Immature natural killer cell (primary cell): ENCODE results near the gene SPOCD1. TPM values are rescaled to one million over a fixed set of nuclear protein-coding genes. Genes with fewer than 3 reads are reported as not detected.

ENCODE experiments used
- DNase-seq, 3 donors: peaks; one replicate each; pipeline ENCODE4 v3.0.0; 2022; ENCODE audit warnings: mixed read lengths in 1 of 3
- H3K27ac Mint-ChIP-seq, 6 donors: one replicate each; pipeline ENCODE4 v1.8.0; 2020; ENCODE audit warnings: mixed read lengths in 6 of 6, mild to moderate bottlenecking in 5 of 6, inconsistent platforms in 4 of 6, moderate library complexity in 3 of 6
- H3K27me3 Mint-ChIP-seq, 3 donors: one replicate each; pipeline ENCODE4 v1.8.0; 2020 to 2021; ENCODE audit warnings: low read depth in 3 of 3, mild to moderate bottlenecking in 3 of 3, mixed read lengths in 3 of 3, moderate library complexity in 3 of 3, inconsistent platforms in 1 of 3
- H3K36me3 Mint-ChIP-seq, 3 donors: one replicate each; pipeline ENCODE4 v1.8.0; 2020; ENCODE audit warnings: mixed read lengths in 3 of 3, inconsistent platforms in 2 of 3, mild to moderate bottlenecking in 2 of 3
- H3K4me1 Mint-ChIP-seq, 2 donors: one replicate each; pipeline ENCODE4 v1.8.0; 2020; ENCODE audit warnings: inconsistent platforms in 2 of 2, mild to moderate bottlenecking in 2 of 2, mixed read lengths in 2 of 2, moderate library complexity in 1 of 2
- H3K4me3 Mint-ChIP-seq, 5 donors: one replicate each; pipeline ENCODE4 v1.8.0; 2020; ENCODE audit warnings: mild to moderate bottlenecking in 5 of 5, mixed read lengths in 5 of 5, inconsistent platforms in 3 of 5, moderate library complexity in 3 of 5
- H3K9me3 Mint-ChIP-seq, 6 donors: one replicate each; pipeline ENCODE4 v1.8.0; 2020; ENCODE audit warnings: mild to moderate bottlenecking in 6 of 6, mixed read lengths in 6 of 6, inconsistent platforms in 4 of 6, moderate library complexity in 3 of 6
- polyA plus RNA-seq, 3 donors: library from polyadenylated mRNA; unstranded; fragments of 300-500 nt; fragmentation: Illumina TruSeq; gene quantifications; one replicate each; pipeline ENCODE4 v1.2.3, GENCODE V29; 2021

SPOCD1 gene
- 1 to 10 TPM in 1 of 3 donors, under 1 TPM in 2; 0.24 to 2.5 (median 0.46) TPM for polyA plus RNA-seq

- Mint-ChIP-seq H3K36me3 (no peaks in the 10 kb centered on the region), H3K27ac (peak within 1 kb of the TSS in 4 of 6 donors; percentile 32 to 77 (median 66)), H3K4me3 (peak within 1 kb of the TSS in 4 of 5 donors; percentile 30 to 77 (median 52)), H3K9me3 (no peaks in the 10 kb centered on the region), H3K27me3 (peaks cover 0 to 6% (median 0%) of the 10 kb centered on the region in 3 donors), H3K4me1 (peaks cover 20 to 22% of the 10 kb centered on the region in 2 donors)
- peak; percentile 70 to 76 (median 75) for DNase-seq
Measured at GRCh38 chr1:31815752-31816500, at the start of gene SPOCD1. TSS of gene SPOCD1 (minus strand) at chr1:31816022. CDS start at chr1:31815333, 689 bp downstream.

- Mint-ChIP-seq H3K4me3 (no peak overlapping the region), H3K27ac (no peak overlapping the region), H3K36me3 (peaks cover 0 to 4% (median 0%) of the 10 kb centered on the region in 3 donors), H3K9me3 (no peaks in the 10 kb centered on the region), H3K4me1 (peaks cover 3 to 7% of the 10 kb centered on the region in 2 donors), H3K27me3 (peaks cover 0 to 2% (median 0%) of the 10 kb centered on the region in 3 donors)
- no peak for DNase-seq
Measured at GRCh38 chr1:31862071-31862470, 46.2 kb upstream of the SPOCD1 start.

- H3K36me3 Mint-ChIP-seq: peaks cover 0 to 4% (median 0%) of the 10 kb centered on the region in 3 donors
- no peak overlapping the region for H3K27ac Mint-ChIP-seq
- H3K27me3 Mint-ChIP-seq: peaks cover 0 to 2% (median 0%) of the 10 kb centered on the region in 3 donors
- DNase-seq: peak in 1 of 3 donors; percentile 8
- no peak overlapping the region for H3K4me3 Mint-ChIP-seq
- peaks cover 0 to 1% of the 10 kb centered on the region in 2 donors for H3K4me1 Mint-ChIP-seq
- no peaks in the 10 kb centered on the region for H3K9me3 Mint-ChIP-seq
Measured at GRCh38 chr1:31861346-31861745, 45.5 kb upstream of the SPOCD1 start.

- no peak for DNase-seq
- no peak overlapping the region for H3K4me3 Mint-ChIP-seq
Measured at GRCh38 chr1:31860581-31860980, 44.8 kb upstream of the SPOCD1 start.

GRCh38 chr1:31859719-31860118 is 43.9 kb upstream of the SPOCD1 start:
- Mint-ChIP-seq H3K4me3 (no peak overlapping the region), H3K9me3 (no peaks in the 10 kb centered on the region), H3K36me3 (peaks cover 0 to 4% (median 0%) of the 10 kb centered on the region in 3 donors), H3K27ac (no peak overlapping the region), H3K4me1 (no peaks in the 10 kb centered on the region), H3K27me3 (peaks cover 0 to 2% (median 0%) of the 10 kb centered on the region in 3 donors)
- no peak for DNase-seq

More at GRCh38 chr1:31860581-31860980, 44.8 kb upstream of the SPOCD1 start:
- Mint-ChIP-seq H3K27me3 (peaks cover 0 to 2% (median 0%) of the 10 kb centered on the region in 3 donors), H3K36me3 (peaks cover 0 to 4% (median 0%) of the 10 kb centered on the region in 3 donors), H3K9me3 (no peaks in the 10 kb centered on the region), H3K27ac (no peak overlapping the region), H3K4me1 (no peaks in the 10 kb centered on the region)

- H3K4me1 Mint-ChIP-seq: no peaks in the 10 kb centered on the region
- no peaks in the 10 kb centered on the region for H3K9me3 Mint-ChIP-seq
- peaks cover 0 to 2% (median 0%) of the 10 kb centered on the region in 3 donors for H3K27me3 Mint-ChIP-seq
- no peak overlapping the region for H3K27ac Mint-ChIP-seq
- no peak overlapping the region for H3K4me3 Mint-ChIP-seq
- DNase-seq: no peak
- peaks cover 0 to 4% (median 0%) of the 10 kb centered on the region in 3 donors for H3K36me3 Mint-ChIP-seq
Measured at GRCh38 chr1:31859044-31859443, 43.2 kb upstream of the SPOCD1 start.

GRCh38 chr1:31857863-31858262 is 42.0 kb upstream of the SPOCD1 start:
- H3K9me3 Mint-ChIP-seq: no peaks in the 10 kb centered on the region
- H3K36me3 Mint-ChIP-seq: peaks cover 0 to 4% (median 0%) of the 10 kb centered on the region in 3 donors
- no peak overlapping the region for H3K4me3 Mint-ChIP-seq
- no peaks in the 10 kb centered on the region for H3K4me1 Mint-ChIP-seq
- peaks cover 0 to 2% (median 0%) of the 10 kb centered on the region in 3 donors for H3K27me3 Mint-ChIP-seq
- no peak for DNase-seq
- H3K27ac Mint-ChIP-seq: no peak overlapping the region

- Mint-ChIP-seq H3K4me1 (no peaks in the 10 kb centered on the region), H3K27me3 (peaks cover 0 to 2% (median 0%) of the 10 kb centered on the region in 3 donors), H3K36me3 (peaks cover 0 to 4% (median 0%) of the 10 kb centered on the region in 3 donors), H3K4me3 (no peak overlapping the region), H3K27ac (no peak overlapping the region), H3K9me3 (no peaks in the 10 kb centered on the region)
- no peak for DNase-seq
Measured at GRCh38 chr1:31856140-31856539, 40.3 kb upstream of the SPOCD1 start.

GRCh38 chr1:31855038-31855845 is 39.4 kb upstream of the SPOCD1 start:
- Mint-ChIP-seq H3K4me3 (no peak overlapping the region), H3K9me3 (no peaks in the 10 kb centered on the region), H3K27me3 (peaks cover 0 to 2% (median 0%) of the 10 kb centered on the region in 3 donors), H3K27ac (peak overlapping the region in 1 of 6 donors; percentile 53), H3K4me1 (peaks cover 2 to 9% of the 10 kb centered on the region in 2 donors), H3K36me3 (peaks cover 0 to 4% (median 0%) of the 10 kb centered on the region in 3 donors)
- no peak for DNase-seq

- peak overlapping the region in 4 of 6 donors; percentile 10 to 81 (median 74) for H3K27ac Mint-ChIP-seq
- no peaks in the 10 kb centered on the region for H3K27me3 Mint-ChIP-seq
- peak overlapping the region in 4 of 5 donors; percentile 18 to 80 (median 80) for H3K4me3 Mint-ChIP-seq
- DNase-seq: no peak
- H3K4me1 Mint-ChIP-seq: peaks cover 38 to 62% of the 10 kb centered on the region in 2 donors
- peaks cover 0 to 3% (median 0%) of the 10 kb centered on the region in 3 donors for H3K36me3 Mint-ChIP-seq
- no peaks in the 10 kb centered on the region for H3K9me3 Mint-ChIP-seq
Measured at GRCh38 chr1:31849653-31850052, 33.8 kb upstream of the SPOCD1 start.

- Mint-ChIP-seq H3K36me3 (peaks cover 0 to 3% (median 0%) of the 10 kb centered on the region in 3 donors), H3K27me3 (no peaks in the 10 kb centered on the region), H3K4me3 (peak overlapping the region; percentile 62 to 80 (median 80)), H3K9me3 (no peaks in the 10 kb centered on the region), H3K27ac (peak overlapping the region; percentile 41 to 81 (median 80)), H3K4me1 (peaks cover 38 to 62% of the 10 kb centered on the region in 2 donors)
- DNase-seq: peak; percentile 15 to 24 (median 21)
Measured at GRCh38 chr1:31848381-31848897, 32.6 kb upstream of the SPOCD1 start.

GRCh38 chr1:31846484-31846883 is 30.7 kb upstream of the SPOCD1 start:
- Mint-ChIP-seq H3K27me3 (no peaks in the 10 kb centered on the region), H3K4me1 (peaks cover 38 to 62% of the 10 kb centered on the region in 2 donors), H3K4me3 (no peak overlapping the region), H3K27ac (peak overlapping the region in 5 of 6 donors; percentile 25 to 88 (median 73)), H3K36me3 (peaks cover 0 to 3% (median 0%) of the 10 kb centered on the region in 3 donors), H3K9me3 (no peaks in the 10 kb centered on the region)
- no peak for DNase-seq

- Mint-ChIP-seq H3K27me3 (peaks cover 0 to 3% (median 0%) of the 10 kb centered on the region in 3 donors), H3K27ac (peak overlapping the region in 1 of 6 donors; percentile 46), H3K36me3 (peaks cover 0 to 3% (median 0%) of the 10 kb centered on the region in 3 donors), H3K4me1 (peaks cover 22 to 36% of the 10 kb centered on the region in 2 donors), H3K9me3 (no peaks in the 10 kb centered on the region), H3K4me3 (no peak overlapping the region)
- DNase-seq: no peak
Measured at GRCh38 chr1:31843506-31843905, 27.7 kb upstream of the SPOCD1 start.
